ENCODE results near the gene EIF2S3. TPM values are rescaled to one million over a fixed set of nuclear protein-coding genes. Genes with fewer than 3 reads are reported as not detected.

The EIF2S3 gene
- 10 to 100 TPM; 55.1 to 81.1 (median 59.7) TPM for total RNA-seq
- long read RNA-seq, transcript EIF2S3-201 (12 exons, 2,858 nt): major isoform, 19 of 29 reads
- long read RNA-seq, partial matches to known transcripts: 3 of 29 reads
- long read RNA-seq, other reads (novel, unspliced or antisense): 7 of 29 reads

DNA sequence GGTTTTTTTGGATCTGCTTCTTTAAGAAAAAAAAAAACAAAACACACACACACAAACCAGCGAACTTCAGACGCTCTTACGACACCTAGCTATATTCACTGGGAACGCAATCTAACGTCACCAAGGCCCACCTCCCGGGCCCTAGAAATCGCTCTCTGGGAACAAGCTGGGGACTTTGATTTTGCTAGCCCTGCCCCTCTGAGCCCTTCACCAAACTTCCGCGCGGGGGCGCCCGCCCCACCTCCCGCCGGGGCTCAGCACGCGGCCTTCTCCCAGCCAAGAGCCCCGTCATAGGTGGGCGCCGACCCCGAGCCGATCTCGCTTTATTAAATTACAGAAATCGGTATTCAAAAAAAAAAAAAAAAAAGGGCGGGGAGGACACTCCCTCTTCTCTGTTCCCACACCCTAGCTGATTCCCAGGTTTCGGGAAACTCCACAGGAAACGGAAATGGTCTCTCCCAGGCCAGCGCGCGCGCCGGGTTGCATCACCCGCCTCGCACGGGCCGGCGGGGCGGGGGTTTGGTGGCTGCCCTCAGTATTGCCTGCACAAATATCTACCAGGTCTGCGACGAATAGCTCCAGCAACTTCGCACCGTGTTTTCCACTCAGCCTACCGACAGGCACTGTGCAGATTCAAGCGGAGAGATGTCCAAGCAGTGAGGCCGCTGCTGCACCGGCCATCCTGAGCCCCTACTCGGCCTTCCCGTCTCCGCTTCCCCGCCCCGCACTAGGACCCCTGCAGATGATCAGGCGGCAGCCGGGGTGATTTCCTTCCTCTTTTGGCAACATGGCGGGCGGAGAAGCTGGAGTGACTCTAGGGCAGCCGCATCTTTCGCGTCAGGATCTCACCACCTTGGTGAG is at the start of gene EIF2S3:
Gene EIF2S3, plus strand, starts transcription at position 775 of the 861 bp plus-strand sequence. Its CDS starts 13 bp downstream, at position 788.
- H3K27me3 ChIP-seq: no peaks in the 10 kb centered on the region
- DNase-seq: peak; percentile 86 to 93 (median 87)
- H3K9me3 ChIP-seq: no peaks in the 10 kb centered on the region
- H3K4me1 ChIP-seq: no peaks in the 10 kb centered on the region
- peaks cover 0 to 23% (median 6%) of the 10 kb centered on the region in 4 donors for H3K36me3 ChIP-seq
- H3K27ac ChIP-seq: peak within 1 kb of the TSS; percentile 83 to 93 (median 89)
- 6% methylated on average over 35 of the region's 57 CpGs for WGBS (ENCODE audit: insufficient coverage, low coverage, low lambda C conversion rate, missing lambda C conversion rate)
- intact Hi-C loops (cut with DNase I): no loop called here
- peak; percentile 94 to 96 (median 95) for ATAC-seq
- TF ChIP-seq POLR2A (IDR thresholded peaks at IDR 0.05): peak; percentile 46
- TF ChIP-seq, protein P1, sequence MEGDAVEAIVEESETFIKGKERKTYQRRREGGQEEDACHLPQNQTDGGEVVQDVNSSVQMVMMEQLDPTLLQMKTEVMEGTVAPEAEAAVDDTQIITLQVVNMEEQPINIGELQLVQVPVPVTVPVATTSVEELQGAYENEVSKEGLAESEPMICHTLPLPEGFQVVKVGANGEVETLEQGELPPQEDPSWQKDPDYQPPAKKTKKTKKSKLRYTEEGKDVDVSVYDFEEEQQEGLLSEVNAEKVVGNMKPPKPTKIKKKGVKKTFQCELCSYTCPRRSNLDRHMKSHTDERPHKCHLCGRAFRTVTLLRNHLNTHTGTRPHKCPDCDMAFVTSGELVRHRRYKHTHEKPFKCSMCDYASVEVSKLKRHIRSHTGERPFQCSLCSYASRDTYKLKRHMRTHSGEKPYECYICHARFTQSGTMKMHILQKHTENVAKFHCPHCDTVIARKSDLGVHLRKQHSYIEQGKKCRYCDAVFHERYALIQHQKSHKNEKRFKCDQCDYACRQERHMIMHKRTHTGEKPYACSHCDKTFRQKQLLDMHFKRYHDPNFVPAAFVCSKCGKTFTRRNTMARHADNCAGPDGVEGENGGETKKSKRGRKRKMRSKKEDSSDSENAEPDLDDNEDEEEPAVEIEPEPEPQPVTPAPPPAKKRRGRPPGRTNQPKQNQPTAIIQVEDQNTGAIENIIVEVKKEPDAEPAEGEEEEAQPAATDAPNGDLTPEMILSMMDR (IDR thresholded peaks at IDR 0.05): peak; percentile 31 to 75 (median 72)
- peak within 1 kb of the TSS; percentile 93 to 97 (median 94) for H3K4me3 ChIP-seq

DNA sequence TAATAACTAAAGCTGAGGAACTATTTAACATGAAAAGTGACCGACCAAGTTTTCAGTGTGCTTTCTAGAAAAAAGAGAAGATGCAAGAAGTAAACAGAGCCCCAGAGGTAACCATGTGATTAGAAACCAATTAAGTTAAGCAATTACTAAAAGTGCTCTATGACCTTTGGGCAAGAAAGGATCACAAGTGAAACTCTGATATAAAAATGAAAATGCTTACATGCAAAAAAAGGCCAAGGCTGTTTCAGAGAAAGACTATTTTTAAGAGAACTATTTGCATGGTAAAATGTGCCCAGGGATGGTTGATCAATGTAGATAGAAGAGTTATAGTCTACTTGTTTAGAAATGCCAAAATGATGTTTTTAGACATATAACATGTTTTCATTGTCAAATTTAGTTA is 49.7 kb upstream of the EIF2S3 start:
- WGBS (ENCODE audit: insufficient coverage, low coverage, low lambda C conversion rate, missing lambda C conversion rate): 24% methylated on average over 1 of the region's 1 CpG
- Histone ChIP-seq H3K27ac (no peak overlapping the region), H3K27me3 (no peaks in the 10 kb centered on the region), H3K4me1 (no peaks in the 10 kb centered on the region), H3K4me3 (no peak overlapping the region), H3K36me3 (no peaks in the 10 kb centered on the region), H3K9me3 (no peaks in the 10 kb centered on the region)
- DNase-seq (no peak), ATAC-seq (no peak)
- TF ChIP-seq, protein P1 (IDR thresholded peaks at IDR 0.05): no peak
- no peak for TF ChIP-seq POLR2A (IDR thresholded peaks at IDR 0.05)
- intact Hi-C loops (cut with DNase I): no loop called here

DNA sequence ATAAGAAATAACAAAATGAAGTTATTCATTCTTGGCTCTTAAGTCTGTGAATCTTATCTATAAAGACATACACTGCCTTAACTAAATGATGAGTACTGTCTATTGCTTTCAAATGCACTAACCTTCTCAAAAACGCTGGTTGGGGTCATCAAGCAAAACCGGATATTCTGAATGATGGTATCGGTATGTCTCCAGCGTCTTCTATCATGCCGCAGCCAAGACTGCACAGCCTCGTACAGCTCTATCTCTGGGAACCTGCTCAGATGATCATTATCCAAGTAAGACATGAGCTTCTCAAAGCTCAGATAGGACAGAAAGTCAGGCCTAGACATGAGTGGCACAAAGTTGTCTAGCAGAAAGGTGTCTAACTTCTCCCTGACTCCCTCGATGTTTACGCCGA is 48.9 kb upstream of the EIF2S3 start:
- Histone ChIP-seq H3K4me1 (no peaks in the 10 kb centered on the region), H3K9me3 (no peaks in the 10 kb centered on the region), H3K36me3 (no peaks in the 10 kb centered on the region), H3K4me3 (no peak overlapping the region), H3K27me3 (no peaks in the 10 kb centered on the region), H3K27ac (no peak overlapping the region)
- DNase-seq (no peak), ATAC-seq (no peak)
- WGBS (ENCODE audit: insufficient coverage, low coverage, low lambda C conversion rate, missing lambda C conversion rate): 84% methylated on average over 6 of the region's 9 CpGs
- TF ChIP-seq, protein P1 (IDR thresholded peaks at IDR 0.05): no peak
- intact Hi-C loops (cut with DNase I): no loop called here

DNA sequence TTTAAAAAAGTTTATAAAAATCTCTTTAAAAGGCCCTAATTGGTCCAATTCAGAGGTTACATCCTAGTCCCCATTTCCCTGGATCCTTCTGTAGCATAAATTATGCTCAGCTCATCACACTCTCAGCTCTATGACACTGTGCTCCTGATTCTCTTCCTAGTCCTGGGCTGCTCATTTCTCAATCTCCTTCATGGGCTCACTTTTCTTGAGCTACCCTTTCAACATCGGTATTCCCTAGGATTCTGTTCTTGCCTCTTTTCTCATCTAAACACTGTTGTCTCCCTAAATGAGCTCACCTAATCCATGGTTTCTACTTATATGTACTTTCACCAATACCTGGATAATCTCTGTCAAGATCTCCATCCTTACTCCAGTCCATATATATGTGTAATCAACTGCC is 42.5 kb upstream of the EIF2S3 start:
- H3K27me3 ChIP-seq: no peaks in the 10 kb centered on the region
- no peak for TF ChIP-seq POLR2A (IDR thresholded peaks at IDR 0.05)
- TF ChIP-seq, protein P1 (IDR thresholded peaks at IDR 0.05): no peak
- DNase-seq (no peak), ATAC-seq (no peak)
- H3K27ac ChIP-seq: no peak overlapping the region
- no peak overlapping the region for H3K4me3 ChIP-seq
- intact Hi-C loops (cut with DNase I): no loop called here
- peaks cover 0 to 7% (median 0%) of the 10 kb centered on the region in 4 donors for H3K4me1 ChIP-seq
- 100% methylated on average over 1 of the region's 1 CpG for WGBS (ENCODE audit: insufficient coverage, low coverage, low lambda C conversion rate, missing lambda C conversion rate)
- no peaks in the 10 kb centered on the region for H3K9me3 ChIP-seq
- no peaks in the 10 kb centered on the region for H3K36me3 ChIP-seq

Data from right lobe of liver (tissue), 6 donors.